GM12801 (cell line): ENCODE data around the gene SH3TC2.

Experiments used
- CTCF ChIP-seq: IDR thresholded peaks from one replicate; pipeline ENCODE4 v1.5.1; 2011; ENCODE audit warnings: control low read depth; ENCODE audit not compliant: insufficient read length; ENCODE audit errors: extremely low read depth

SH3TC2 gene

GRCh38 chr5:149046196-149046829 lies 16.5 kb downstream of the SH3TC2 start:
- TF ChIP-seq CTCF = no peak

- TF ChIP-seq CTCF = no peak
Observed at GRCh38 chr5:149045089-149045460, 17.8 kb downstream of the SH3TC2 start.

GRCh38 chr5:149044453-149045088 lies 18.3 kb downstream of the SH3TC2 start:
- no peak for TF ChIP-seq CTCF

GRCh38 chr5:149043641-149044040 lies 19.2 kb downstream of the SH3TC2 start:
- TF ChIP-seq CTCF = no peak

GRCh38 chr5:149042865-149043264 lies 20.0 kb downstream of the SH3TC2 start:
- TF ChIP-seq CTCF = no peak

- TF ChIP-seq CTCF = no peak
Observed at GRCh38 chr5:149041242-149041641, 21.6 kb downstream of the SH3TC2 start.

GRCh38 chr5:149040421-149040820 lies 22.4 kb downstream of the SH3TC2 start:
- no peak for TF ChIP-seq CTCF
